Stromal cell of bone marrow (primary cell): ENCODE data around the gene ZEB1.
"Not testable (repeated sequence)": the region's sequence is repeated elsewhere in the genome, so short reads cannot be mapped to it uniquely, and the experiment has no call there.

ENCODE experiments used
- DNase-seq: peaks from one replicate; pipeline ENCODE4 v3.0.0-alpha.2; 2012; ENCODE audit warnings: low read depth

ZEB1 gene

DNA sequence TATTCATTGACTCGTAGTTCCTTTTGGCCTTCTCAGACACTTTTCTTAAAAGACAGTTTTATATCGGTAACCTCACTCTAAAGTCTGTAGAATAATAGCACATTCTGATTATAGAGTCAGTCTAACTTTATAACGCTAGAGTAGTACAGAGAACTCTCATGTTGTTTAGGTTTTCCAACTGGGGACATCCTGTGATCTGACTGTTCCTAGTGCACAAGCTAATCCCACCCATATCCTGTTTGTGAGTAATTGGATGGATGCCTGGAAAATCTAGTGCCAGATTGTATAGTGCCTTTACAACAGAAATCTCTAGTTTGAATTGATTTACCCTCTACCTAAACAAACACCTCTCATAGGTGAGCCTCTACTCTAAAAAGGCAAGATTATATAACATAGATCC lies 107.4 kb downstream of the ZEB1 start:
- peak; percentile 46 for DNase-seq

GRCh38 chr10:31427334-31427733 lies 108.3 kb downstream of the ZEB1 start:
- not testable (repeated sequence) for DNase-seq

- DNase-seq = not testable (repeated sequence)
Observed at GRCh38 chr10:31428499-31428898, 109.5 kb downstream of the ZEB1 start.

DNA sequence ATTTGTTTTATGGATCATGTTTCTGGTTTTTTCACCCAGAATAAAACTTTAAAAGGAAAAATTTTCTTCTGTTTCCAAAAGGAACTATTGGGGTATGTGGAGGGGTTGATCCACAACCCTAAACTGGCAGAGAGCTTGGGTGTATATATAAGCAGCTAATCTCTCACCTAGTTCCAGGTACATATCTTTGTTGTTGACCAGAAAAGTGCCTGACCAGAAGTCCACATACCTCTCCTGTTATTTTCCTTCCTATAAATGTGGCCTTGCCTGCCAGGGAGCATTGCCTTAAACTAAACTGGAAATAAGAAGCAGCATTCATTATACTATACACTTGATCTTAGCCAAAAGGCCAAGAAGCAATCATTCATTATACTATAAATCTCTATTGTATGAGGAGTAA lies 112.0 kb downstream of the ZEB1 start:
- no peak for DNase-seq

DNA sequence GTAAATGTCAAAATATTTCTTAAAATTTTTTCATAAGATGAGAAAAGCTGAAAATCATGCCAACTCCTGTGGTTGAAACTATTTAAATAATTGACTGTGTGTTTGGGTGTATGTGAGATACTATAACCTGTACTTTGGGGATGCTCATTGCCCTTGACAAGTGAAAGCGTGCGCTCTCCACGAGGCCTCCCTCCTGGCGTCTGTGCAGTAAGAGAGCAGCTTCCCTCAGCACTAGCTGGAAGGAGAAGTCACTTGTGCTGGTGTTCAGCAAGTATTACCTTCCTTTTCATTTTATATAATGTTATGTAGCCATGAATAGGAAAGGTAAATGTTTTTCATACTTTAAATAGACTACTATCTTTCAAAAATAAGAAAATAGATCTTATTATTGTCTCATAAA lies 118.9 kb downstream of the ZEB1 start:
- DNase-seq = no peak

GRCh38 chr10:31451766-31452165 lies 132.8 kb downstream of the ZEB1 start:
- no peak for DNase-seq

DNA sequence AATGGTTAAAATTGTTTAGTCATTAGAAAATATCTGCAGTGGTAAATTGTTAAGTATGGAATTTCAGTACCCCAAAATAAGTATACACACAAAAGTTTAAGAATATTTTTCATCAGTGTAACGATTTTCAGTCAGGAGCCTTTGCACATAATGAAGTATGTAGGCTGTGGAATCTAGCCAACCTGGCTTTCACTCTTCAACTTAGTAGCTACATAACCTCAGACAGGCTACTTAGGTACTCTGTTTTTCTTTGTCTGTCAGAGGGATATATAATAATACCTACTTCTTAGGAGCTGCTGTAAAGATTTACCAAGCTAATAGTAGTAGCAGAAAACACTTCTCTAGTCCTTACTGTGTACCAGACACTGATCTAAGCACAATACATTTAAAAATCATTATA lies 137.5 kb downstream of the ZEB1 start:
- DNase-seq = no peak

DNA sequence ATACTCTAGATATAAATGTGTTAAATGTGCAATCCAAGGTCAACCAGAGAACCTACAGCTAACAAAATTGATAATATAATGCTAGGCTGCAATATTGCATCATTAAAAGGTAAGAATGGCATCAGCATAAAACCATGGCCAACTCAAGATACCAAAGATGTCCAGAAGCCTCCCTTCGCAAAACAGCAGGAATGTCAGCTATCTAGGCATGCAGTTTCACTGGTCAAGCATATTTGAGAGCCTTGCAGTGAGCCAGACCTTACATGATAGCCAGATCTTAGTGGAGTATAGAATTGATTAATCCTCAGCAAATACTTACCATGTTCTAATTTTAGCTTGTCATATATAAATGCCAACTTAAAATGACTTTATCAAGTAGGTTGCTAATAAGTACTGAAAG lies 138.8 kb downstream of the ZEB1 start:
- no peak for DNase-seq

- DNase-seq = no peak
Observed at GRCh38 chr10:31458974-31459373, 140.0 kb downstream of the ZEB1 start.

DNA sequence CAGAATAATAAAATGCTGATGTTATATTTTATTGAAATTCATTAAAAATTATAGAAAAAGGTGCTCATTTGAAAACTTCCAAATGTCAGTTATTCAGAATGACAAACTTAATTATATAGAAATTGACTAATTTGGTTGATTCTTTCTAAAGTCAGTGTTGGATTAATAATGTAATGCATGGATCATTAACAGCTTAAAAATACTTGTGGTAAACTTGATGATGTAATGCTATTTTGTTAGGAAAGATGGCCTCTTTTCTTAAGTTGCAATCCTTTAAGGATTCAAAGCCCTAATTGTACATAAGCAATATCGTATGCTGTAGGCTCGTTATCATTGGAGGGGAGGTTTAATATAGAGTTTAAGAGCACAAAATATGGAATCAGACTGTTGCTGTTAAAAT lies 141.2 kb downstream of the ZEB1 start:
- DNase-seq = no peak

- no peak for DNase-seq
Observed at GRCh38 chr10:31464552-31464951, 145.5 kb downstream of the ZEB1 start.

GRCh38 chr10:31466313-31466712 lies 147.3 kb downstream of the ZEB1 start:
- no peak for DNase-seq

GRCh38 chr10:31467791-31468535 lies 148.9 kb downstream of the ZEB1 start:
- no peak for DNase-seq

- no peak for DNase-seq
Observed at GRCh38 chr10:31468536-31468859, 149.5 kb downstream of the ZEB1 start.

DNA sequence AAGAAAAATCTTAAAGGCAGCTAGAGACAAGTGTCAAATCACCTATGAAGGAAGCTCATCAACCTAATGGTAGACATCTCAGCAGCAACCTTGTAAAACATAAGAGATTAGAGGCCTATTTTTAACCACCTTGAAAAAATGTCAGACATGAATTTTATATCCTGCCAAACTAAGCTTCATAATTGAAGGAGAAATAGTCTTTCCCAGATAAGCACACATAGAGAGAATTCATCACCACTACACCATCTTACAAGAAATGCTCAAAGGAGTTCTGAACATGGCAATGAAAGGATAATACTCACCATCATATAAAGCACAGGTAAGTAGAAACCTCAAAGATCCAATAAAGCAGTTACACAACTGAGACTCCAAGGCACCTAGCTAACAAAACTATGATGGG lies 156.5 kb downstream of the ZEB1 start:
- no peak for DNase-seq

- no peak for DNase-seq
Observed at GRCh38 chr10:31476088-31476487, 157.1 kb downstream of the ZEB1 start.

DNA sequence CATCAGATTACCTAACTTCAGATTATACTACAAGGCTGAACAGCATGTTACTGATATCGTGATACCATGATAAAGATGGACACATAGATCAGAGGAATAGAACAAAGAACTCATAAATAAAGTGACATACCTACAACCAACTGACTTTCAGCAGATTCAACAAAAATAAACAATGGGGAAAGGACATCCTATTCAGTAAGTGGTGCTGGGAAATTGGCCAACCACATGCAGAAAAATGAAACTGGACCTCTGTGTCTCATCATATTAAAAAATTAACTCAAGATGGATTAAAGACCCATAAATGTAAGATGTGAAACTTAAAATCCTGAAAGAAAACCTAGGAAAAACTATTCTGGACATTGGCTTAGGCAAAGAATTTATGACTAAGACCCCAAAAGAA lies 158.6 kb downstream of the ZEB1 start:
- no peak for DNase-seq

DNA sequence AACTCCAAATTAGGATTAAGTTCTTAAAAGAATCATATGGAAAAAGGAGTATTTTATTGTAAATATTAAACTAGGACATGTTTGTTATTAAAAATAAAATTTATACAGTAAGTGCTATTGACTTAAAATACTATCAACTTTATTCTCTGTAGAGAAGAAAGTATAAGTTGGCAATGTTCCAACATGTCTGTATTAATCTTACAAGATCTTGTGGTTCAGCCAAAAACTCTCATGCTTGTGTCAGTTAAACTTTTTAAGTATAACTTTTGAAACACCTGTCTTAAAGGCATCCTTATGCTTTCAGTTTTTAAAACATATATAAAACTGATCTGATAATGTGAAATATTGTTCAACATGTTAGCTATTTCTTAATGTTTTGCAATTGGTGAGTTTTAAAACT lies 160.7 kb downstream of the ZEB1 start:
- DNase-seq = no peak

DNA sequence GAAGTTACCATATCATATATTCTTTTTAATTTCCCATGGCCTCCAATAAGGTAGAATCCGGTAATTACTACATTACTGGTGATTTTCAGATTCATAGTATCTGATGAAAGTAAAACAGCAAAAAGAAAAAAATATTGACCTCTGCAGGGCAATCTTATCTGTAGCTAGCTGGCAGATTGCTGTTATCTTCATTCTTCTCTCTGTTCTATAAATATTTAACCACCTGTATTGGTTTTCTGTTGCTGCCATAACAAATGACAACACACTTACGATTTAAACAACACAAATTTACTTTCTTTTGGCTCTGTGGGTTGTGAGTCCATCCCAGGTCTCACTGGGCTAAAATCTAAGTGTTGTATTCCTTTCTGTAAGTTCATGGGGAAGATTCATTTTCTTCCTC lies 164.5 kb downstream of the ZEB1 start:
- no peak for DNase-seq

DNA sequence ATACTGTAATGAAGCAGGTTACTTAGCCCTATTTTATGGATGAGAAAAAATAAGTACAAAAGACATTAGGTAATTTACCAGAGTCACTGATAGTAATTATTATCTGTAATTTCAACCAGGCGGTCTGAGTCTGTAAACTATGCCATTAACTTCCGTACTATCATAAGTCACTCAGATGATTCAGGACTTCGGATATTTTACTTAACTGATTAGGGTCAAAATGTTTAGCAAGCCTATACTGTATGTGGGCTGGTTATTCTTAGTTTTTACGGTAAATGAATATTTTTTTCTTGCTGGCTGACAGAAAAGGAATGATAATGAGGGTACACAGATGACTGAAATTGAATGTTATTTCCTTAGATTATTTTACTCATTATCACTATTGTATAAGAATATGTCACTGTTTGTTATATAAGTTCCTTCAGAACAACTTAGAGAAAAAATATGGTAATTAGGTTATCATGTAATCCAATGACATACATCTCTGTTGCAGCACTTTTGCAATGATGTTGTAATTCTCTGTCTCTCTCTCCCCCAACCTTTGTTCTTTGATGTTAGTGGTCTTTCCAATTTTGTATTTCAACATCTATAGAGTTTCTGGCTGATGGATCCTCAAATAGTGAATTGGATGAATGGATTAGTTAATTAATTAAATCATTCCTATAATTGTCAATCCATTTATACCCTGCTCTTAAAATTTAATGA lies 165.6 kb downstream of the ZEB1 start:
- no peak for DNase-seq

DNA sequence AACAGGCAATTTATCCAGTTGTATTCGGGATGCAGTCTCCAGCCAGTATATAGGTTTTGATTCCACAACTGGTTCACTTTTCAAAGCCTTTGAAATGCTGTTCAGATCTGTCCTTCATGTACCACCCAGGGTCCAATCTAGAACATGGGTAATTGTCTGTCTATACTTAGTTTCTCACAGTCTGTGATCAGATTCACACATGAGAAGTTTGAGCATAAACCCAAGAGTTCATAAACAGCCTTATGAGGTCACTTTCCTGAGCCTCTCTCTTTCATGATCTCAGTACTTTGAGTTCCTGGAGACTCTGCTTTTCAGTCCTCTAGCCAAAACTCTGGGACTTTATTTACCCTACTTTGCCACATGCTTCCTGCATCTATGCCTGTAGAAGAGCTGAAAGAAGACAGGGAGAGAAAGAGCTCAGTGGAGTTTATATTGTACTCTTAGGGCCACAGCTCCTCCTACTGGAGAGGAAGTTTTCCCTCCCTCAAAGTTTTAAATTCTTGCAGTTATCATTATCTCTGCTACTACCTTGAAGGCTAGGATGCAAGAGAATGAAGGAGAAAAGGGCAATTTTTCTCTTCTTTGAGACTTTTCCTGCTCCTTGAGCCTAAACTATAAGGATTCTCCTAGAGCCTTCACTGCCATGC lies 172.0 kb downstream of the ZEB1 start:
- peak; percentile 40 for DNase-seq

DNA sequence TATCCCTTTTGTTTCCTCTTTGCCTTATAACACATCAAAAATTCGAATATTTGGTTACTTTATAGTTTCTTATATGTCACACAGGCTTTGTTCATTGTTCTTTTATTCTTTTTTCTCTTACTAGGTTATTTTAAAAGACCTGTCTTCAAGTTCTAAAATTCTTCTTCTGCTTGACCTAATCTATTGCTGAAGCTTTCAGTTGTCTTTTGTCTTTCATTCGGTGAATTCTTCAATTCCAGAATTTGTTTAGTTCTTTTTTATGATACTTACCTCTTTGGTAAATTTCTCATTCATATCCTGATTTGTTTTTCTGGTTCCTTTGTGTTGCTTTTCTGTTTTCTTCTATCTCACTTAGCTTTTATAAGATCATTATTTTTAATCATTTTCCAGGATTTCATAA lies 188.4 kb downstream of the ZEB1 start:
- no peak for DNase-seq

GRCh38 chr10:31508234-31508633 lies 189.2 kb downstream of the ZEB1 start:
- DNase-seq = no peak

- DNase-seq = no peak
Observed at GRCh38 chr10:31508882-31509281, 189.9 kb downstream of the ZEB1 start.
